Fibroblast of lung (primary cell): ENCODE results near the gene ANKS6.

Experiments used
- CTCF ChIP-seq, 2 donors: IDR thresholded peaks in 1 of 2; conservative IDR thresholded peaks in 1 of 2; 1 replicate in 1 of 2; 2 replicates in 1 of 2; pipeline ENCODE4 v1.5.1; 2011 to 2012; ENCODE audit warnings: low read length in 2 of 2, control low read depth in 1 of 2, inconsistent platforms in 1 of 2, low read depth in 1 of 2, mild to moderate bottlenecking in 1 of 2
- EZH2 ChIP-seq: IDR thresholded peaks from 2 replicates; pipeline ENCODE4 v1.5.1; 2012; ENCODE audit warnings: low read length, control low read depth, mild to moderate bottlenecking; ENCODE audit errors: missing control alignments

GRCh38 chr9:98790134-98790841, 6.1 kb downstream of the ANKS6 start:
- TF ChIP-seq CTCF (conservative IDR thresholded peaks at IDR 0.05 in 1 of 2, IDR thresholded peaks at IDR 0.05 in 1 of 2; ENCODE audit: low read depth in 1 of 2, low read length in 2 of 2) (no peak), EZH2 (no peak)
